OCI-LY1 (cell line): ENCODE measurements around the gene WDR70.
"Not testable (repeated sequence)": the region's sequence is repeated elsewhere in the genome, so short reads cannot be mapped to it uniquely, and the experiment has no call there.

Source experiments
- CTCF ChIP-seq: fragments of 200-600 bp; sonication (generic), shearing (Covaris generic); IDR thresholded peaks from 2 replicates; pipeline ENCODE4 v1.5.1; 2017; ENCODE audit warnings: mild to moderate bottlenecking, antibody characterized with exemption, low read length, moderate library complexity, mixed read lengths
- EZH2 ChIP-seq: fragments of 200-600 bp; sonication (generic), shearing (Covaris generic); IDR thresholded peaks from 2 replicates; pipeline ENCODE4 v1.8.0; 2017; ENCODE audit warnings: borderline replicate concordance, mixed run types, mild to moderate bottlenecking, antibody characterized with exemption, low read length, moderate library complexity, mixed read lengths

DNA sequence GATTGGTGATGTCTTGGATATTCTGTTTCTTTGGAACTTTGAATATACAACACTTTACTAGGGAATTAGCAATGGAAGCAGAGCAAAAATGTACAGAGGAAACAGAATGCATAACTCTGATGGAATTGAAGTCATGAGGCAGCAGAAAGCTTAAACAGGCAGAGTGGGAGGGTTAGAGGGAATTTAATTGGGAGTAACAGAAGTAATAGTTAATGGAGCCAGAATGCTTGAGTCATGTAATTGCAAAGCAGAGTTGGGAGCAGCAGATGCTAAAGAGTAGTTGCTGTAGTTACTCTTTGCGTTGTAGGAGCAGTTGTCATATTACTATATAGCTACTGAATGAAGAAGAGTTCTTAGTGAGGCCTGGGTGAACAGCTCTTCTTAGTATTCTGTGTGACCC is 90.3 kb downstream of the WDR70 start:
- TF ChIP-seq CTCF, EZH2: not testable (repeated sequence)
